Renal pelvis (tissue), 4 donors: ENCODE measurements around the gene SMPX. TPM values are rescaled to one million over a fixed set of nuclear protein-coding genes. Genes with fewer than 3 reads are reported as not detected.

Source experiments
- DNase-seq: peaks from one replicate; pipeline ENCODE4 v3.0.0-alpha.2; 2013
- polyA plus RNA-seq, 3 donors: library from polyadenylated mRNA; unstranded; fragments of 120-200 nt; gene quantifications; one replicate each; pipeline ENCODE4 v1.2.1, GENCODE V29; 2013; ENCODE audit not compliant: insufficient read length in 3 of 3

Gene SMPX
- polyA plus RNA-seq, 3 donors: 0.19 to 0.57 TPM; not detected in 1

GRCh38 chrX:21657318-21658151 lies 100.4 kb downstream of the SMPX start:
- no peak for DNase-seq

GRCh38 chrX:21656587-21657317 lies 101.2 kb downstream of the SMPX start:
- DNase-seq: no peak

Other genes starting within 250 kb of the SMPX start
- under 1 TPM; 0.08 to 0.12 (median 0.09) TPM for gene KLHL34, start 99.8 kb downstream of the SMPX start, polyA plus RNA-seq
- gene MBTPS2, start 81.5 kb upstream of the SMPX start, polyA plus RNA-seq: 10 to 100 TPM; 29.0 to 36.0 (median 29.8) TPM
- 1 to 10 TPM; 1.8 to 2.4 (median 2.2) TPM for gene YY2, start 97.9 kb upstream of the SMPX start, polyA plus RNA-seq
- 100 to 1,000 TPM; 132 to 156 (median 150) TPM for gene SMS, start 182.6 kb upstream of the SMPX start, polyA plus RNA-seq